ENCODE data around the gene HAUS5. TPM values are rescaled to one million over a fixed set of nuclear protein-coding genes. Genes with fewer than 3 reads are reported as not detected.

Gene HAUS5
- total and polyA plus RNA-seq, 2 of the 8 experiments (the other 6 are each of a cell fraction or from before 2014, with no cell fraction given): 13.8 to 25.7 TPM

DNA sequence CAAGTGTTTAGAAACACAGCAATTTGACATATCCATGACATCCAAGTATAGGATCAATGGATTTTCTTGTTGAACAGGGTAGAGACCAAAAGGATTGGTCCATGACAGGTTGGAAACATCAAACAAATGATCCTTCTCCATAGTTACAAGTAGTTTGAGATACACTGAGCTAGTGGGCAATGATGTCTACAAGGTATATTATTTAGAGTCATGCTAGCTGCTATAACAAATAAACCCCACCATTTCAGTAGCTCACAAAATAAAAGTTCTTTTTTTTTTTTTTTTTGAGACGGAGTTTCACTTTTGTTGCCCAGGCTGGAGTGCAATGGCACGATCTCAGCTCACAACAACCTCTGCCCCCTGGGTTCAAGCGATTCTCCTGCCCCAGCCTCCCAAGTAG is 4.9 kb upstream of the HAUS5 start (continued):
- TF ChIP-seq, protein P1, sequence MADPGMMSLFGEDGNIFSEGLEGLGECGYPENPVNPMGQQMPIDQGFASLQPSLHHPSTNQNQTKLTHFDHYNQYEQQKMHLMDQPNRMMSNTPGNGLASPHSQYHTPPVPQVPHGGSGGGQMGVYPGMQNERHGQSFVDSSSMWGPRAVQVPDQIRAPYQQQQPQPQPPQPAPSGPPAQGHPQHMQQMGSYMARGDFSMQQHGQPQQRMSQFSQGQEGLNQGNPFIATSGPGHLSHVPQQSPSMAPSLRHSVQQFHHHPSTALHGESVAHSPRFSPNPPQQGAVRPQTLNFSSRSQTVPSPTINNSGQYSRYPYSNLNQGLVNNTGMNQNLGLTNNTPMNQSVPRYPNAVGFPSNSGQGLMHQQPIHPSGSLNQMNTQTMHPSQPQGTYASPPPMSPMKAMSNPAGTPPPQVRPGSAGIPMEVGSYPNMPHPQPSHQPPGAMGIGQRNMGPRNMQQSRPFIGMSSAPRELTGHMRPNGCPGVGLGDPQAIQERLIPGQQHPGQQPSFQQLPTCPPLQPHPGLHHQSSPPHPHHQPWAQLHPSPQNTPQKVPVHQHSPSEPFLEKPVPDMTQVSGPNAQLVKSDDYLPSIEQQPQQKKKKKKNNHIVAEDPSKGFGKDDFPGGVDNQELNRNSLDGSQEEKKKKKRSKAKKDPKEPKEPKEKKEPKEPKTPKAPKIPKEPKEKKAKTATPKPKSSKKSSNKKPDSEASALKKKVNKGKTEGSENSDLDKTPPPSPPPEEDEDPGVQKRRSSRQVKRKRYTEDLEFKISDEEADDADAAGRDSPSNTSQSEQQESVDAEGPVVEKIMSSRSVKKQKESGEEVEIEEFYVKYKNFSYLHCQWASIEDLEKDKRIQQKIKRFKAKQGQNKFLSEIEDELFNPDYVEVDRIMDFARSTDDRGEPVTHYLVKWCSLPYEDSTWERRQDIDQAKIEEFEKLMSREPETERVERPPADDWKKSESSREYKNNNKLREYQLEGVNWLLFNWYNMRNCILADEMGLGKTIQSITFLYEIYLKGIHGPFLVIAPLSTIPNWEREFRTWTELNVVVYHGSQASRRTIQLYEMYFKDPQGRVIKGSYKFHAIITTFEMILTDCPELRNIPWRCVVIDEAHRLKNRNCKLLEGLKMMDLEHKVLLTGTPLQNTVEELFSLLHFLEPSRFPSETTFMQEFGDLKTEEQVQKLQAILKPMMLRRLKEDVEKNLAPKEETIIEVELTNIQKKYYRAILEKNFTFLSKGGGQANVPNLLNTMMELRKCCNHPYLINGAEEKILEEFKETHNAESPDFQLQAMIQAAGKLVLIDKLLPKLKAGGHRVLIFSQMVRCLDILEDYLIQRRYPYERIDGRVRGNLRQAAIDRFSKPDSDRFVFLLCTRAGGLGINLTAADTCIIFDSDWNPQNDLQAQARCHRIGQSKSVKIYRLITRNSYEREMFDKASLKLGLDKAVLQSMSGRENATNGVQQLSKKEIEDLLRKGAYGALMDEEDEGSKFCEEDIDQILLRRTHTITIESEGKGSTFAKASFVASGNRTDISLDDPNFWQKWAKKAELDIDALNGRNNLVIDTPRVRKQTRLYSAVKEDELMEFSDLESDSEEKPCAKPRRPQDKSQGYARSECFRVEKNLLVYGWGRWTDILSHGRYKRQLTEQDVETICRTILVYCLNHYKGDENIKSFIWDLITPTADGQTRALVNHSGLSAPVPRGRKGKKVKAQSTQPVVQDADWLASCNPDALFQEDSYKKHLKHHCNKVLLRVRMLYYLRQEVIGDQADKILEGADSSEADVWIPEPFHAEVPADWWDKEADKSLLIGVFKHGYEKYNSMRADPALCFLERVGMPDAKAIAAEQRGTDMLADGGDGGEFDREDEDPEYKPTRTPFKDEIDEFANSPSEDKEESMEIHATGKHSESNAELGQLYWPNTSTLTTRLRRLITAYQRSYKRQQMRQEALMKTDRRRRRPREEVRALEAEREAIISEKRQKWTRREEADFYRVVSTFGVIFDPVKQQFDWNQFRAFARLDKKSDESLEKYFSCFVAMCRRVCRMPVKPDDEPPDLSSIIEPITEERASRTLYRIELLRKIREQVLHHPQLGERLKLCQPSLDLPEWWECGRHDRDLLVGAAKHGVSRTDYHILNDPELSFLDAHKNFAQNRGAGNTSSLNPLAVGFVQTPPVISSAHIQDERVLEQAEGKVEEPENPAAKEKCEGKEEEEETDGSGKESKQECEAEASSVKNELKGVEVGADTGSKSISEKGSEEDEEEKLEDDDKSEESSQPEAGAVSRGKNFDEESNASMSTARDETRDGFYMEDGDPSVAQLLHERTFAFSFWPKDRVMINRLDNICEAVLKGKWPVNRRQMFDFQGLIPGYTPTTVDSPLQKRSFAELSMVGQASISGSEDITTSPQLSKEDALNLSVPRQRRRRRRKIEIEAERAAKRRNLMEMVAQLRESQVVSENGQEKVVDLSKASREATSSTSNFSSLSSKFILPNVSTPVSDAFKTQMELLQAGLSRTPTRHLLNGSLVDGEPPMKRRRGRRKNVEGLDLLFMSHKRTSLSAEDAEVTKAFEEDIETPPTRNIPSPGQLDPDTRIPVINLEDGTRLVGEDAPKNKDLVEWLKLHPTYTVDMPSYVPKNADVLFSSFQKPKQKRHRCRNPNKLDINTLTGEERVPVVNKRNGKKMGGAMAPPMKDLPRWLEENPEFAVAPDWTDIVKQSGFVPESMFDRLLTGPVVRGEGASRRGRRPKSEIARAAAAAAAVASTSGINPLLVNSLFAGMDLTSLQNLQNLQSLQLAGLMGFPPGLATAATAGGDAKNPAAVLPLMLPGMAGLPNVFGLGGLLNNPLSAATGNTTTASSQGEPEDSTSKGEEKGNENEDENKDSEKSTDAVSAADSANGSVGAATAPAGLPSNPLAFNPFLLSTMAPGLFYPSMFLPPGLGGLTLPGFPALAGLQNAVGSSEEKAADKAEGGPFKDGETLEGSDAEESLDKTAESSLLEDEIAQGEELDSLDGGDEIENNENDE (IDR thresholded peaks at IDR 0.05; ENCODE audit: insufficient replicate concordance, low read length): no peak
- no peak for TF ChIP-seq SIN3A (conservative IDR thresholded peaks at IDR 0.05 in 1 of 2, IDR thresholded peaks at IDR 0.05 in 1 of 2; ENCODE audit: low read depth in 1 of 2, low read length in 2 of 2)
- TF ChIP-seq EP300 (IDR thresholded peaks at IDR 0.05; ENCODE audit: borderline replicate concordance in 1 of 2, low read depth in 2 of 2, low read length in 2 of 2): no peak
- no peak for TF ChIP-seq POLR2A (IDR thresholded peaks at IDR 0.05; ENCODE audit: control extremely low read depth in 1 of 2, low read depth in 2 of 2, low read length in 2 of 2)
- TF ChIP-seq NRF1 (IDR thresholded peaks at IDR 0.05; ENCODE audit: low read depth, low read length): no peak
- TF ChIP-seq KDM5A (IDR thresholded peaks at IDR 0.05; ENCODE audit: low read length): no peak
- no peak for TF ChIP-seq BRCA1 (IDR thresholded peaks at IDR 0.05; ENCODE audit: low read depth, low read length)
- no peak for TF ChIP-seq HDAC2 (IDR thresholded peaks at IDR 0.05; ENCODE audit: borderline replicate concordance in 1 of 2, low read depth in 2 of 2, low read length in 2 of 2)
- TF ChIP-seq POU5F1 (IDR thresholded peaks at IDR 0.05; ENCODE audit: low read depth, low read length): no peak
- TF ChIP-seq SUZ12 (IDR thresholded peaks at IDR 0.05; ENCODE audit: low read length): no peak
- TF ChIP-seq RAD21 (IDR thresholded peaks at IDR 0.05 in 1 of 2, conservative IDR thresholded peaks at IDR 0.05 in 1 of 2; ENCODE audit: low read depth in 2 of 2, low read length in 2 of 2): no peak
